Measurements from ENCODE around the gene EXOG. TPM values are rescaled to one million over a fixed set of nuclear protein-coding genes. Genes with fewer than 3 reads are reported as not detected.

EXOG gene
- total and polyA plus RNA-seq, 2 donors (not counting 3 experiments of a cell fraction or from before 2014, with no cell fraction given), result 10.8 to 21.9 TPM

DNA sequence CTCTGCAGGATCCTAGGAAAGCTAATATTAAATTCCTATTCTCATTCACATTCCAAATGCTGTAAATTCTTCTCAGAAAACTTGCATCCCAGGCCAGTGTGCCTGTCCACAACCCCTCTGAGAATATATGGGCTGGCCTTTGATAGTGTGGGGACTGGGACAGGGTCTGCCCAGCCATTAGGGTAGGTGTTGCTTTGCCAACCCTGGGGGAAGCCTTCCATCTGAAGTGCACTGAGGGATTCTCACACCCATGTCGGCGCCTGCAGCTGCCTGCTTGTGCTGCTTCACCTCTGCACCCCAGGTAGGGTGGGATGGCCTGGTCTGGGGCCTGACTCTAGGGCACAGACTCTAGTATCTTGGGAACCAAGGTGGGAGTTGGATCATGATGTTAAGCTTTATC lies 15.2 kb upstream of the EXOG start:
- no peak for FAIRE-seq
- CTCF ChIA-PET, result interaction anchor here (1.1 to 4.2 kb wide), 6 partner anchors 15 to 506 kb away, joined by 3 to 91 read pairs (median 6); partner anchors contain the start of genes EXOG and XYLB
- Histone ChIP-seq H3K36me3 (ENCODE audit: control insufficient read depth in 2 of 2, extremely low read depth in 1 of 2, insufficient read depth in 2 of 2, low read length in 2 of 2) (peaks cover 3 to 17% of the 10 kb centered on the region in 2 experiments), H3K79me2 (ENCODE audit: control insufficient read depth, insufficient read depth, low read length) (no peaks in the 10 kb centered on the region), H4K20me1 (replicated peaks; ENCODE audit: control insufficient read depth, extremely low read depth, insufficient read depth, low read length) (no peaks in the 10 kb centered on the region), H3K27me3 (ENCODE audit: control insufficient read depth in 2 of 2, insufficient read depth in 2 of 2, low read length in 2 of 2) (no peaks in the 10 kb centered on the region), H3K27ac (ENCODE audit: insufficient read depth, low read depth, low read length) (no peak overlapping the region), H3K9me3 (replicated peaks; ENCODE audit: control insufficient read depth, insufficient read depth, low read length) (no peaks in the 10 kb centered on the region), H3K4me1 (ENCODE audit: control insufficient read depth, extremely low read depth, insufficient read depth, low read length) (no peaks in the 10 kb centered on the region), H3K4me3 (replicated peaks in 1 of 3; ENCODE audit: insufficient read depth in 1 of 3, low read depth in 1 of 3, low read length in 3 of 3) (no peak overlapping the region), H3K9me1 (replicated peaks; ENCODE audit: control insufficient read depth, extremely low read depth, insufficient read depth, low read length) (no peaks in the 10 kb centered on the region), H3K4me2 (ENCODE audit: insufficient read depth, low read length) (no peak overlapping the region), H3K9ac (replicated peaks; ENCODE audit: extremely low read depth, insufficient read depth, low read length) (no peak overlapping the region), H2AFZ (ENCODE audit: low read depth, low read length) (no peak overlapping the region)
- POLR2A ChIA-PET, result no interaction called here
- DNase-seq (ENCODE audit: low read depth, low spot score), result no peak
- intact Hi-C loops (cut with micrococcal nuclease) (loop anchor here (1.0 kb wide), 2 partner anchors 135 to 363 kb away; partner anchors contain the start of gene XYLB), dilution Hi-C loops (cut with MboI; ENCODE audit: extremely low pct_ligation_motif_present, low sequenced_read_pairs) (no loop called here)
- no TSS peak for BruUV-seq (replicated peaks)
- TF ChIP-seq GATA2 (IDR thresholded peaks at IDR 0.05; ENCODE audit: insufficient read depth, insufficient read length, low read depth, low read length), result no peak
- no peak for TF ChIP-seq CTCF (IDR thresholded peaks at IDR 0.05; ENCODE audit: extremely low read depth in 1 of 2, insufficient read depth in 1 of 2, low read depth in 1 of 2, low read length in 2 of 2)
- TF ChIP-seq POLR2A (IDR thresholded peaks at IDR 0.05; ENCODE audit: low read depth, low read length), result no peak
- no peak for TF ChIP-seq POLR2AphosphoS5 (IDR thresholded peaks at IDR 0.05; ENCODE audit: insufficient read depth, low read depth, low read length)
- TF ChIP-seq MAX (IDR thresholded peaks at IDR 0.05; ENCODE audit: insufficient read depth, insufficient read length), result no peak
- TF ChIP-seq FOS (IDR thresholded peaks at IDR 0.05; ENCODE audit: borderline replicate concordance, insufficient read depth, low read length), result no peak
- TF ChIP-seq EZH2 (IDR thresholded peaks at IDR 0.05; ENCODE audit: borderline replicate concordance, low read depth, low read length, severe bottlenecking), result no peak
- no peak for TF ChIP-seq JUN (IDR thresholded peaks at IDR 0.05; ENCODE audit: borderline replicate concordance, insufficient read depth, insufficient read length, low read depth)
- TF ChIP-seq MYC (IDR thresholded peaks at IDR 0.05; ENCODE audit: low read depth, low read length), result no peak
